Activated gamma-delta T cell treated with Interleukin-2 at 50 U/mL for 16 hours (primary cell): Measurements from ENCODE around the gene ADAMTS6.
"Not testable (repeated sequence)": the region's sequence is repeated elsewhere in the genome, so short reads cannot be mapped to it uniquely, and the experiment has no call there.

Experiments
- DNase-seq: peaks from one replicate; pipeline ENCODE4 v3.0.0-alpha.2; 2020

ADAMTS6 gene

GRCh38 chr5:65474130-65474711 is 7.5 kb downstream of the ADAMTS6 start:
- DNase-seq, result no peak

- no peak for DNase-seq
Observed at GRCh38 chr5:65468633-65469032, 13.1 kb downstream of the ADAMTS6 start.

- no peak for DNase-seq
Observed at GRCh38 chr5:65462139-65462705, 19.5 kb downstream of the ADAMTS6 start.

DNA sequence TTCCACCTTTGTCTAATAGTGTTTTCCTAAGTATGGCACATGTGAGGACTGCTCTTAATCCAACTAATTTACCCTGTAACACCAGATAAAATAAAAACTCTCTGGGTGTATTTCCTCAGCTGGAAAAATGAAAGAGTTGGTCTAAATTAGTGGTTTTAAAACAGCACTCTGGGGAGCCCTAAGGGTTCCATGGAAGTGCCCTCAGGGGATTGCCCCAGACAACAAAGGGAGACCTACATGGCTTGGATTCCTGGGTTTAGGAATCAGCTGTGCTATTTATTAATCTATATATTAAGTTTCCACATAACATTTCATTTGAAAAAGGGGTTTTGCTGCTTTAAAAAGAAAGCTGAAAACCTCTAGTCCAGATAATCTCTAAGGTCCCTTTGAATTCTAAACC is 20.2 kb downstream of the ADAMTS6 start:
- DNase-seq, result no peak

DNA sequence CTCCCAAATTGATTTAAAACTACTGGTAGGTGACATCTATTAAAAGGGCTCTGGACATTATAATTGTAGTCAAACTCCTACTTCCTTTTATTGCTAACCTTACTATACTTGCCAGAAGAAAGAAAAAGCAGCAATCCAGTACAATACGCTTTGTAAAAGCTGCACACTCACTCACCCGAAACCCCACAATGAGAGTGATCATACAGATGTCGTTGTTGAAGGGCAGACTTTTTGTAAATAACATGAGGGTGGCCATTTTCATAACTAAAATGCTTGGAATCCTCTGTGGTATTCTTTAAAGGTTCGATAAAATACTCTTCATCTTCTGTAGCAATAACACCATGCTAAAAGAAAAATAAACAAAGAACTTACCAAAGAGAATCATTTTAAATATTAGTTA is 21.7 kb downstream of the ADAMTS6 start:
- no peak for DNase-seq

GRCh38 chr5:65455064-65455463 is 26.7 kb downstream of the ADAMTS6 start:
- no peak for DNase-seq

DNA sequence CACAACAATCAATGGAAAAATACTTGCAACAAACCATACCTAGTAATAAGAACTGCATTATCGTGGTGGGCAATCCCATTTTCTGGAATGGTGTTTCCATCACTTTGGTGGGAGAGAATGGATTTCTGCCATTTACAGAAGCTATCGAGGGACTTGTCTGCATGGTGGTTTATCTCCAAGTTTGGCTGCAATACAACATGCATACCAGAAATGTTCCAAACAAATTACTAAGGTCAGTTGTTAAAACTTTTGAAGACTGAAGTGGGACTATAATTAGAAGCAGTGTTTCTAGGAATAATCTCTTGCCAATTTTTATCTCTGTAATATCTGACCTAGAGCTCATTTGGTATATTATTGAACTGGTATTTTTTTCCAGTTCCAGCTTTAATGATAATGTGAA is 30.3 kb downstream of the ADAMTS6 start:
- no peak for DNase-seq

DNA sequence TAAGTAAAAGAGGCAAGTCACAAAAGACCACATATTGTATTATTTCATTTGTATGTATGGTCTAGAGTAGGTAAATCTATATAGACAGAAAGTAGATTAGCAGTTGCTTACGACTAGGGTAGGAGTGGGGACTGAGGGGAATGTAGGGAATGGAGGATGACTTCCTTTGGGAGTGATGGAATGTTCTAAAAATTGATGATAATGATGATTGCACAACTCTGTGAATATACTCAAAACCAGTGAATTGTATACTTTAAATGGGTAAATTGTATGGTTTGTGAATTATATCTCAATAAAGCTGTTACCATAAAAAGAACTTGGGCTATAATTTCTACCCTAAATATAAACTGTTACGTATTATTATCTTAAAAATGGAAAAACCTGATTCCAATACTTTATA is 35.0 kb downstream of the ADAMTS6 start:
- DNase-seq, result no peak

DNA sequence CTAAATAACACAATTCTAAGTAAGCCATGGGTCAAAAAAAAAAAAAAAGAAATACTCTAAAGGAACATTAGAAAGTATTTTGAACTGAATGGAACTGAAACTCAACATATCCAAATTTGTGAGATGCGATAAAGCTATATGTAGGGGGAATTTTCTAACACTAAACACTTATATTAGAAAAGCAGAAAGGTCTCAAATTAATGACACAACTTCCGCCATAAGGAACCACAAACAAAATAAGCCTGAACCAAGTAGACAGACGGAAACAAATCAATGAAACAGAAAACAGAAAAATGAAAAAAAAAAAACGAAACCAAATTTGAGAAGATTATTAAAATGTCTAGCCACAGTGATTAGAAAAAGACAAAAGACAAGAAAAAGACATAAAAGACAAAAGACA is 39.9 kb downstream of the ADAMTS6 start:
- no peak for DNase-seq

DNA sequence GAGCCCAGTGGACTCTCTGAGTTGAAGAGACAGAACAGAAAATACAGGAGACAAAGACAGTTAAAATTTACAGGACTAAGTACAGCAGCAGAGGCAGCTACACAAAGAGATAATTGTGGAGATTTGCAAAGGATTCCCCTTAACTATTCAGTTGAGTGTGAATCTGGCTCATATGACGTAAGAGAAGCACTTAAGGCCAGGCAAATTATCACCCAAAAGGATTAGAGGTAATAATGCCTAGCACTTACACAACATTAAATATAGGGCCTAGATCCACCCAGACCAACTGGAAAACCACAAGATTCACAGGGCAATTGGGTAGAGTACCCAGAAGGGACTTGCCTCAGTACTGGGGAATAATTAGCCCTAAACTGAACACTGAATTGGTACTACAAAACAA is 41.3 kb downstream of the ADAMTS6 start:
- no peak for DNase-seq

DNA sequence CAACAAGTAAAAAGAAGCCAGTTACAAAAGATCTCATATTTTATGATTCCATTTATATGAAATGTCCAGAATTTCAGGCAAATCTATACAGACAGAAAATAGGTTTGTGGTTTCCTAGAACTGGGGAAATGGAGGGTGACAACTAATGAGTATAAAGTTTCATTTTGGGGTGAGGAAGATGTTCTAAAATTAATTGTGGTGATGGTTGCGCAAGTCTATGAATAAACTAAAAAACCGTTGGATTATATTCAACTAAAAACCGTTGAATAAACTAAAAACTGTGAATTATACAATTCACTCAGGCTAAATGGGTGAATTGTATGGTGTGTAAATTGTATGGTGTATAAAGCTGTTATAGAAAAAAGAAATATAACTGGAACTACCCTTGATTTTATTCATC is 47.6 kb downstream of the ADAMTS6 start:
- DNase-seq, result no peak

DNA sequence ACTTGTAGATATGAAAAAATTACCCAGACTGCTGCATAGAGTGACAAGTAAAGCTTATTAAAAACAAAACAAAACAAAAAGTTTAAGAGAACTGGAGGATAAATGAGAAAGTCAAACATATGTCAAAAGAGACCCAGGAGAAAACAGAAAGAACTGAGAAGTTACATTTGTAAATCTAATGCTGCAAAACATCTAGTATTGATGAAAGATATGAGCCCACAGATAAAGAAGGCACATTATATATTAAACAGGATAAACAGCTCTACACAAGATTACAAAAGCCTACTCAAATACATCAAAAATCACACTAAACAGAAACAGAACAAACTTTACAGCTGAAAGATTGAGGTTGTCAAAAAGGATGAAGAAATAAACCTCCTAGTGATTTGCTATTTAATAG is 55.1 kb downstream of the ADAMTS6 start:
- DNase-seq, result no peak

DNA sequence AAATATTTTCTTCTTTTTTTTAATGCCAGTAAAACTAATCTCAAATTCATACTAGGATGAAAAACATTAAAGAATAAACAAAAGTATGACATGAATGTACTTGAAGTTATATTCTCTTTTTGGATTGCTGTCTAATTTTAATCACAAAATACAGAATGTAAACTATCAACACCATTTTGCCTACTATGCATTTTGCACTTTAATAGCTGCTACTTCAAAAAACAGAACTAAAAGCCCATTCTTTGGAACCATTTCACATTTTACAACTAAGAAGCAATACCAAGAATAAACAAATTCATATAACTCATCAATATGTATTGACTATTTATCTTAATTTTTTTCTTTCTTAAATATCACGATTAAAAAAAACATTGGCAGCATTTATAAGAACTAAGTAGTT is 58.1 kb downstream of the ADAMTS6 start:
- DNase-seq, result no peak

DNA sequence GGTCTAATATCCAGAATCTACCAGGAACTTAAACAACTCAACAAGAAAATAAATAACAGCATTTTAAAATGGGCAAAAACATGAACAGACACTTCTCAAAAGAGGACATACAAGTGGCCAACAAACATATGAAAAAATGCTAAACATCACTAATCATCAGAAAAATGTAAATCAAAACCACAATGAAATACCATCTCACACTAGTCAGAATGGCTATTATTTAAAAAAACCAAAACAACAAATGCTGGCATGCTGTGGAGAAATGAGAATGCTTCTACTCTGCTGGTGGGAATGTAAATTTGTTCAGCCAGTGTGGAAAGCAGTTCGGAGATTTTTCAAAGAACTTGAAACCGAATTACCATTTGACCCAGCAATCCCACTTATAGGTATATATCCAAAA is 63.1 kb downstream of the ADAMTS6 start:
- no peak for DNase-seq

DNA sequence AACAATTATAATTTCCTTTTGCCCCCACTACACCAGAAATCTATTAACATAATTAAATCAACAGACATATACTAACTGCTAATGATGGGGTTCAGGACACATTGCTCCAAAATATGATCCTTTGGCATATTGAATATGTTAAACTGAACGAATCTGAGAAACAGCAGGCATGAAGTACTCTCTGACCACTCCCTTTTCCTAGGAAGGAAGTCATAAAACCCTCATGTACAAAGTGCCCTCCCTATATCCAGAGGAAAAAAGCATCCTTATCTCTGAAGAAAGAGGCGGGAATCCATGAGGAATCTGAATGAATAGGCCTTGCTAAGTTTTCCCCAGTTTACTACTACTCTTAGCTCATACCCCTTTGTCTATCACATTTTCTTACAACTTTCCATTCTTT is 67.9 kb downstream of the ADAMTS6 start:
- DNase-seq, result no peak

- DNase-seq, result no peak
Observed at GRCh38 chr5:65412842-65413241, 68.9 kb downstream of the ADAMTS6 start.

DNA sequence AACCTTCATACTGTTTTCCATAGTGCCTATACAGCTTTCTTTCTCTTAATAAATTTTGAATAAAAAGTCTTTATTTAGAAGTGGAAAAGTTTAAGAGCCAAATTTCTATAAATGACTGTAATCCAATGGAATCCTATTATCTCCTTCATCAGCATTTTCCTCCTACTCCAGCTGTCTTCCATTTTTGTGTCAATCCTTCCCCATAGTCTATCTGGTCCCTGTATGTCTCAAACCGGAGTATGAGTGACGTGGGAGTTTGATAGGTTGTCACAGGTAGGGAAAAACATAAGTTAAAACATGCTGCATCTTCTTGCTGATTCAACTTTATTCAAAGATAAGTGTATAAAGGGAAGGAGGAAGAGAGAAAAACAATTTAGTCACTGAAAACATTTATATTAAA is 70.4 kb downstream of the ADAMTS6 start:
- no peak for DNase-seq

GRCh38 chr5:65395526-65396155 is 86.1 kb downstream of the ADAMTS6 start:
- DNase-seq, result no peak

DNA sequence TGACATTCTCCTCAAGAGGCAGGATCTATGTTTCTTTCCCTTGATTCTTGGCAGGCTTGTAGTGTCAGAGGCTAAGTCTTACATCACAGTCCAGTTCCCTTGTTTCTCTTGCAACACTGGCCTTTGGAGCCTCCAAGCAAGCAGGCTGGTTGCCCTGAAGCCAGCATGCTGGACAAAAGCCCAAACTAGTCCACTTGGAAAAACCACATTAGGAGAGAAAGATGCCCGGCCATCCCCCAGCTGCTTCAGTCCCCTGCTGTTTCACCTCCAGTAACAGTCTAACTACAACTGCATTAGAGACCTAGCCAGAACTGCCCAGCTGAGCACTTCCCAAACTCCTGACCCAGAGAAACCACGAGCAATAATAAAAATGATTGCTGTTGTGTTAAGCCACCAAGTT is 87.6 kb downstream of the ADAMTS6 start:
- DNase-seq, result no peak

DNA sequence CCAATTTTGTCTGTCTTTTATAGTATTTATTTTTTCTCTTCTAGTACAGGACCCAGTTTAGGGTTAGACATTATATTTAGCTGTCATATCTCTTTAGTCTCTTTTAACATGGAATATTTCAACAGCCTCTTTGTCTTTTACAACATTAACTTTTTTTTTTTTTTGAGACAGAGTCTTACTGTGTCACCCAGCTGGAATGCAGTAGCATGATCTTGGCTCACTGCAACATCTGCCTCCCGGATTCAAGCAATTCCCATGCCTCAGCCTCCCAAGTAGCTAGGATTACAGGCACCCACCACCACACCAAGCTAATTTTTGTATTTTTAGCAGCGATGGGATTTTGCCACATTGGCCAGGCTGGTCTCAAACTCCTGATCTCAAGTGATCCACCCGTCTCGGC is 90.1 kb downstream of the ADAMTS6 start:
- DNase-seq, result no peak

DNA sequence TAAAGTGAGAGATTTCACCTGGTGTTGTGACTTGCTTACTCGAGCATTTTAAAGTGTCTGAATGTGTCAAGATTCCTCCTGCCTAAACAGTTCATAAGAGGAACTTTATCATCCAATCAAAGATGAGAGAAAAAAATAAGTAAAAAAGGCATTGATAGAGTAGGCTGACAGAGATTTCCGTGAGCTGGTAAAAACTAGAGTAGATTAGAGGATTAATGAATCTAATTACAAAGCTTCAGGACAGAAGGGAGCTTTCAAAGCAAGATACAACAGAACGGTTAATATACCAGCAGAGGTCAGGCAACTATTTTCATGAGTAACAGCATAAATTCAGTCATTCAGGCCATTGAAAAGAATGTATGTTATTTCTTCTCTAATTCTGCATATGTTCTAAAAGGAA is 91.5 kb downstream of the ADAMTS6 start:
- no peak for DNase-seq

- no peak for DNase-seq
Observed at GRCh38 chr5:65383859-65384258, 97.9 kb downstream of the ADAMTS6 start.

GRCh38 chr5:65382582-65382981 is 99.1 kb downstream of the ADAMTS6 start:
- no peak for DNase-seq

GRCh38 chr5:65370505-65370904 is 111.2 kb downstream of the ADAMTS6 start:
- DNase-seq, result not testable (repeated sequence)

DNA sequence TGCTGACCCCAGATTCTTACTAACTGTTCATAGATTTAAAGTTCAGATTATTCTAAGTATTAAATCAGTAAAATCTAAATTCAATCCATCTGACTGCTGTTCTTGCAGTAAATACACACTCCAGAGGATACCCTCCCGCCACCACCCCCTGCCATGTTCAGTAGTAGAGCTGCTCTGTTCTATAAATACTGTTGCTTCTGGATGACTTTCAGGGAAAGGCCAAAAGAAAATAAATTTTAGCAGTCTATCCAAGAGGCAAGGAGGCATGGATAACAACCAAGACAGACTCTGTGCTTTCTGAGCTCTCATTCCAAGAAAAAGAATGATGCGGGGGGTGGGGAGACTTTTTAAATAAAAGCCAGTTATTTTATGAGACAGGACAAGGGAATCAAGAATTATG is 115.1 kb downstream of the ADAMTS6 start:
- no peak for DNase-seq
